Cardiac muscle cell (in vitro differentiated cells and primary cell): Measurements from ENCODE around the gene RALGAPB. TPM values are rescaled to one million over a fixed set of nuclear protein-coding genes. Genes with fewer than 3 reads are reported as not detected.
"Not testable (repeated sequence)": the region's sequence is repeated elsewhere in the genome, so short reads cannot be mapped to it uniquely, and the experiment has no call there.

Experiments
- DNase-seq, 2 donors: peaks; one replicate each; pipeline versions ENCODE4 v3.0.0 to v3.0.0-alpha.2; 2010 to 2017; ENCODE audit warnings: low read depth in 1 of 2, low spot score in 1 of 2
- H3K27ac ChIP-seq: fragments of 200-600 bp; sonication (generic); 2 replicates; pipeline ENCODE4 v1.5.1; 2016
- H3K27me3 ChIP-seq: fragments of 200-600 bp; sonication (generic); 2 replicates; pipeline ENCODE4 v1.6.0; 2016; ENCODE audit warnings: control low read depth
- H3K36me3 ChIP-seq: fragments of 200-600 bp; sonication (generic); 2 replicates; pipeline ENCODE4 v1.5.1; 2016; ENCODE audit warnings: control low read depth
- H3K4me1 ChIP-seq: fragments of 200-600 bp; sonication (generic); 2 replicates; pipeline ENCODE4 v1.8.1; 2017; ENCODE audit warnings: low read depth, mild to moderate bottlenecking, mixed run types
- H3K4me3 ChIP-seq: fragments of 200-600 bp; sonication (generic); 2 replicates; pipeline ENCODE4 v1.5.1; 2016; ENCODE audit warnings: mild to moderate bottlenecking
- H3K9me3 ChIP-seq: fragments of 200-600 bp; sonication (generic); 2 replicates; pipeline ENCODE4 v1.5.1; 2017; ENCODE audit warnings: low read depth, mild to moderate bottlenecking, control low read depth
- polyA plus RNA-seq: library from polyadenylated mRNA; unstranded; fragments of >200 nt; fragmentation: Nextera tagmentation; extraction: Ambion mirVana; gene quantifications from 2 replicates; pipeline ENCODE4 v1.2.1, GENCODE V29; 2016
- total RNA-seq: library from RNA; depleted of rRNA; stranded (reverse); fragments of >200 nt; gene quantifications from 2 replicates; pipeline ENCODE4 v1.2.3, GENCODE V29; 2016
- TF ChIP-seq, protein P1 (sequence below): IDR thresholded peaks from 2 replicates; pipeline ENCODE4 v1.5.1; 2012; ENCODE audit warnings: low read depth, mild to moderate bottlenecking, low read length

RALGAPB gene
- total and polyA plus RNA-seq, 2 experiments from 2014 or later: 10.3 to 20.3 TPM

DNA sequence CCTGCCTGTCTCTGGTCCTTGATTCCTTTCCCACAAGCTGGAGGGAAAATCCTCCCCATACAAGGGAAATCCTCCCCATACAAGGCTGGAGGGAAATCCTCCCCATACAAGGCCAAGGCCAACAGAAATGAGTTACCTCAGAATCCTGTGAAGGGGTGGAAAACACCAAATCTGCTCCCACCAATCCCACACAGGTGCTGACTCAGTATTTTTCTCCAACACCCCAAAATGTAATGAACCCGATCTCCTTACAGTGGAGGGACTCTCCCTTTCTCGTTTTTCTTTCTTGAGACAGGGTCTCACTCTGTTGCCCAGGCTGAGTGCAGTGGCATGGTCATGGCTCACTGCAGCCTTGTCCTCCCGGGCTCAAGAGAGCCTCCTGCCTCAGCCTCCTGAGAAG is 43.8 kb upstream of the RALGAPB start:
- no peak overlapping the region for H3K27ac ChIP-seq
- peaks cover 85% of the 10 kb centered on the region for H3K36me3 ChIP-seq
- H3K27me3 ChIP-seq: no peaks in the 10 kb centered on the region
- H3K9me3 ChIP-seq: no peaks in the 10 kb centered on the region
- DNase-seq: no peak
- TF ChIP-seq, protein P1, sequence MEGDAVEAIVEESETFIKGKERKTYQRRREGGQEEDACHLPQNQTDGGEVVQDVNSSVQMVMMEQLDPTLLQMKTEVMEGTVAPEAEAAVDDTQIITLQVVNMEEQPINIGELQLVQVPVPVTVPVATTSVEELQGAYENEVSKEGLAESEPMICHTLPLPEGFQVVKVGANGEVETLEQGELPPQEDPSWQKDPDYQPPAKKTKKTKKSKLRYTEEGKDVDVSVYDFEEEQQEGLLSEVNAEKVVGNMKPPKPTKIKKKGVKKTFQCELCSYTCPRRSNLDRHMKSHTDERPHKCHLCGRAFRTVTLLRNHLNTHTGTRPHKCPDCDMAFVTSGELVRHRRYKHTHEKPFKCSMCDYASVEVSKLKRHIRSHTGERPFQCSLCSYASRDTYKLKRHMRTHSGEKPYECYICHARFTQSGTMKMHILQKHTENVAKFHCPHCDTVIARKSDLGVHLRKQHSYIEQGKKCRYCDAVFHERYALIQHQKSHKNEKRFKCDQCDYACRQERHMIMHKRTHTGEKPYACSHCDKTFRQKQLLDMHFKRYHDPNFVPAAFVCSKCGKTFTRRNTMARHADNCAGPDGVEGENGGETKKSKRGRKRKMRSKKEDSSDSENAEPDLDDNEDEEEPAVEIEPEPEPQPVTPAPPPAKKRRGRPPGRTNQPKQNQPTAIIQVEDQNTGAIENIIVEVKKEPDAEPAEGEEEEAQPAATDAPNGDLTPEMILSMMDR: no peak
- no peaks in the 10 kb centered on the region for H3K4me1 ChIP-seq
- no peak overlapping the region for H3K4me3 ChIP-seq

DNA sequence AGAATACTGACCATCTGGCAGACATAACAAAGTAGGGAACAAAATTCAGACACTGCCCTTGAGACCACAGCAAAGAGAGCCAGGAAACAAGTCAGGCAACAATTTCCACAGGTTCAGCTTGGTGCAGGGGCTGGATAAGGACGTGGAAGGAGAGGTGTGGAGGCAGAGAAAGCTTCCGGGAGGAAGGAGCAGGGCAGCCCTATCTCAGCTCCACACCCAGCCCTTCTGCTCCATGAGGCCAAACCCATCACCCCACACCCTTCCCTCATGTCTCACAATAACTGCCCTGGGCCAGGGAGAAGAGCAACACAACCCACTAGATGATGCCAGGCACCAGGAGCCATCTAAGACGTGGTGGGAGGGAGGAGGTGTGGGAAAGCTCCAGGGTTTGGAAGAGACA is 43.3 kb upstream of the RALGAPB start:
- Histone ChIP-seq H3K36me3 (peaks cover 82% of the 10 kb centered on the region), H3K9me3 (no peaks in the 10 kb centered on the region), H3K27ac (no peak overlapping the region), H3K4me1 (no peaks in the 10 kb centered on the region), H3K4me3 (no peak overlapping the region), H3K27me3 (no peaks in the 10 kb centered on the region)
- DNase-seq: no peak
- TF ChIP-seq, protein P1: no peak

DNA sequence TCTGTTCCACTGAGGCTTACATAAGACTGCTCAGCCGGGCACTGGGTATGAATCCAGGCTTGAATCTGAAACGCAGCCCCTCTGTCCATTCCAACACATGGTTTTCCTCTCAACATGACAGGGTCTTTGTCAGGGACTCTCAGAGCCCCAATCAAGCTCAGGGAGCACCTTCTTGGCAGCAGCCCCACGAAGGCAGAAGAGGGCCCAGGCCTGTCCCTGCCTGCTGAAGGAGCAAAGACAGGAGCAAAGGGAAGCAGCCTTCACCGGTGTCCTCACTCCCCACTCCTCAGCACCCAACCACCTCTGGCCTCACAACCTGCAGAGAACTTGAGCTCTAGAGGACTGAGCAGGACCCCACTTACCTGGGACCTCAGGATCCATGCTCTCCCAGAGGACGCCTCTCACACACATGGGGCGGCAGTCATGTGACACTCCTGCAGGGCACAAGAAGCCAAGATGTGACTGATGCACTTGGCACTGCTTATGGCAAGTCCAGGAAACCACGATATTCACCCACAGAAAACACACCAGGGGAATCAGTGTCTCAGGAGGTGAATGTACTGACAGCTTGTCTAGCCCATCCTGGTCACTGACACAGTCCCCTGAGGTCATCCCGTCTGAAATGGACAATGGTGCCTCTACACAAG is 41.8 kb upstream of the RALGAPB start:
- H3K27ac ChIP-seq: no peak overlapping the region
- H3K4me3 ChIP-seq: no peak overlapping the region
- H3K4me1 ChIP-seq: no peaks in the 10 kb centered on the region
- H3K9me3 ChIP-seq: no peaks in the 10 kb centered on the region
- TF ChIP-seq, protein P1: no peak
- H3K27me3 ChIP-seq: no peaks in the 10 kb centered on the region
- peaks cover 68% of the 10 kb centered on the region for H3K36me3 ChIP-seq
- no peak for DNase-seq

DNA sequence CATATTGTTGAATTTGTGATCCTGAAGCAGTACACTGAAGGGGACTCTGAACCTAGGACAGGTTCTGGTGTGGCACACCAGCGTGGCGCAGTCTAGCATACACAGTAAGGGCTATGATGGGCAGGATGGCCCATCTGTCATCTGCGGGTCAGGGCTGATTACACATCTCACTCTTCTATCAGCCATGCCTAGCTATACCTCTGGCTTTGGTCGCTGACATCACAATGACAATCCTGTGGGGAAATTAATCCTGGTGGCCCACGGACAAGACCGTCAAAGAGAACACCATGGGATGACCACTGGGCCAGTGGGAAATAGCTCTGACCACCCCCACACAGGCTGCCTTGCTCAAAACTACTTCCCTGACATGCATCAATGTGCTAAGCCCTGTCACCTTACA is 40.4 kb upstream of the RALGAPB start:
- TF ChIP-seq, protein P1: no peak
- peaks cover 57% of the 10 kb centered on the region for H3K36me3 ChIP-seq

DNA sequence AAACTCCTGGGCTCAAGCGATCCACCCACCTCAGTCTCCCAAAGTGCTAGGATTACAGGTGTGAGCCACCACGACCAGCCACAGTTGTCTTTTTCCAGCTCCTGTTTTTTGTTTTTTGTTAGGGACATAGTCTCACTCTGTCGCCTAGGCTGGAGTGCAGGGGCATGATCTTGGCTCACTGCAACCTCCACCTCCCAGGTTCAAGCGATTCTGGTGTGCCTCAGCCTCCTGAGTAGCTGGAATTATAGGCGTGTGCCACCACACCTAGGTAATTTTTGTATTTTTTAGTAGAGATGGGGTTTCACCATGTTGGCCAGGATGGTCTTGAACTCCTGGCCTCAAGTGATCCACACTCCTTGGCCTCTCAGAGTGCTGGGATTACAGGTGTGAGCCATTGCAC is 39.8 kb upstream of the RALGAPB start:
- H3K9me3 ChIP-seq, H3K4me3 ChIP-seq, H3K27ac ChIP-seq, DNase-seq, H3K27me3 ChIP-seq, H3K4me1 ChIP-seq: not testable (repeated sequence)
- H3K36me3 ChIP-seq: peaks cover 53% of the 10 kb centered on the region

More for the DNA sequence above, 40.4 kb upstream of the RALGAPB start:
- no peak overlapping the region for H3K4me3 ChIP-seq
- no peak for DNase-seq
- H3K27me3 ChIP-seq: no peaks in the 10 kb centered on the region
- H3K27ac ChIP-seq: no peak overlapping the region
- H3K4me1 ChIP-seq: no peaks in the 10 kb centered on the region
- H3K9me3 ChIP-seq: no peaks in the 10 kb centered on the region

DNA sequence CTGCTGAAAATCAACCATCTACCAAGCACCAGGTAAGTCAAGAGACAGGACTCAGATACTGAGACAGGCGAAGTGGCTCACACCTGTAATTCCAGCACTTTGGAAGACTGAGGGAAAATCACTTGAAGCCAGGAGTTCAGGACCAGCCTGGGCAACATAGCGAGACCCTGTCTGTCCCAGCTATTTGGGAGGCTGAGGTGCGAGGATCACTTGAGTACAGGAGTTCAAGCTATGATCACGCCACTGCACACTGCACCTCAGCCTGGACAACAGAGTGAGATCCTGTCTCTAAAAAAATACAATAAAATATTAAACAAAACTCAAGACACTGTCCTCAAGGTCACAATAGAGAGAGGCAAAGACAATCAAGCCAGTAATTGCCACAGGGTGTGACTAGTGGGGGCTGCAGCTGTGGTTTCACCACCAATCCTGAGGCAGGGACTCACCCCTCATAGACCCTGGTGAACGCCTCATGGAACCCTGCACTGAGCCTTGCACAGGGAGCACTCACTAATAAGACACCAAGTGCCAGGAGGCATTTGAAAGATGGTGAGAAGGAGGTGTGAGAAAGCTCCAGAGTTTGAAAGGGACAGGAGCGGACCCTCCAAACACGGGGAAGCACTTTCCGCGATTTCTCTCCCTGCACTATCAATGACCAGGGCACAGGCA is 39.2 kb upstream of the RALGAPB start:
- DNase-seq: no peak
- H3K4me3 ChIP-seq: peak overlapping the region; percentile 74
- H3K36me3 ChIP-seq: peaks cover 48% of the 10 kb centered on the region
- H3K27ac ChIP-seq: no peak overlapping the region
- no peaks in the 10 kb centered on the region for H3K27me3 ChIP-seq
- H3K9me3 ChIP-seq: no peaks in the 10 kb centered on the region
- no peaks in the 10 kb centered on the region for H3K4me1 ChIP-seq
- TF ChIP-seq, protein P1: no peak
